ENCODE measurements around the gene PPP1R37.

The PPP1R37 gene

DNA sequence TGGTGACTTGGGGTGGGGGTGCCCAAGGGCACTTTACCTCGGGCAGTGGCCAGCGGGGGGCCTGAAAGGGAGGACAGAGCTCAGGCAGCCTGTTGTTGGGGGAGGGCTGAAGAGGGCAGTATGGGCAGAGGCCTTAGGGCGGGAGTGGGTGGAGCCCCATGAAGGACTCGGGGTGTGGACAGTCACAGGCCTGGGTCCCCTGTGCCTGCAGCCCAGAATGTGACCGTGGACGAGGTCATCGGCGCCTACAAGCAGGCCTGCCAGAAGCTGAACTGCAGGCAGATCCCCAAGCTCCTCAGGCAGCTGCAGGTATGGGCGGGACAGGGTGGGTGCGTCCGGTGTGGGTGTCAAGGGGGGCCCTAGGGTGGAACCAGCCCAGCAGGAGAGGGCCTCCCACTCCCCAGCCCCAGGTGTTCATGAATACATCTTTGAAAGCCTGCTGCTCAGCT, 45.3 kb downstream of the PPP1R37 start:
- no peak for DNase-seq (ENCODE audit: low read depth)

DNA sequence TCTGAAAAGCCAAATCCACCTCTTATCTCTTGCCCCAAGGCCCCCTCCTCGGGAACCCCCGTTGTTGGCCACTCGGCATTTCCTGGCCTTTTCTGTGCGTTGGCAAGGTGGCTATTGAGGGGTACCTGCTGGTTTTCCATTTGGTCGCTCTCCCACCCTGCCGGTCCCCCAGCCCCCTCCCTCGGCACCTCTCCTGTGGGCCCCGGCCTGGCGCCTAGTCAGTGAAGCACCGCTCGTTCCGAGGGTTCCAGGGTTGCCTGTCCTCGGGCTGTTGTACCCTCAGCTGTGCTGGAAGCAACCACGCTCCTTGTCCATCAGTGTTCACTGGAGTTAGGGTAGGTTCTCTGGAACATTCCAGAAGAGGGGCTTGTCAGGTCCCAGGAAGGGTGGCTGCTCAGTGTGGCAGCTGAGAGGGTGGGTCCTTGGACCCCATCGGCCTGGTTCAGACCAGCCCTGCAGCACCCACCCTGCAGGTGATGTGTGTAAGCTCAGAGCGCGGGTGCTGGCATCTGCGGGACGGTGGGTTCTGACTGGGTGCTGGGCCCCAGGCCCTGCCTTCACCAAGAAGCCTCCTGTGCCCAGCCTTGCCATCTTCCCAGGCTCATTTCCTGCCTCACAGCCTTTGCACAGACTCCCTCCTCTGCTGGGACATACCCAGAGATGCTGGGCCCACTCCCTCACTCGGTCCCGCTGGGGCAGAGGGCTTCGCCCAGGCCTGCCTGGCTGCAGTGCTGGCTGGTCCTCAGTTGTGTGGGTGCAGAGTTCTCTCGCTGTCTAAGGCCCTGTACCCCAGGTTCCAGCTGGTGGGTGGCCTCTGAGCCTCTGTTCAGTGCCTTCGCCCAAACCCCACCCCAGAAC, 46.5 kb downstream of the PPP1R37 start:
- no peak for DNase-seq (ENCODE audit: low read depth)

DNA sequence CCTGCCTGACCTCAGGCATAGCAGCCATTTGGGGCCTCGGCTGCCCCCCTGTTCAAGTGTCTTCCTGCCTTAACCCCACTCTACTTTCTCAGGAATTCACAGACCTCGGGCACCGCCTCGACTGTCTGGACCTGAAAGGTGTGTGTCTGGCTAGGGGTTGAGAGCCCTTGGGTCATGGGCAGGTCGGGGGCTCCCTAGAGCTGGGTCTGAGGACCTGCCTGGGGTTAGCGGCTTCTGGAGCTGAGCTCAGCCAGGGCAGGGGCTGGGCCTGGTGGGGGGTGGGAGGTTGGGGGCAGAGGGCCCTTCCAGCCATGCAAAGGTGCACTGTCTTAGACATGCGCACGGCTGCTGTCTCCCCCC, 47.1 kb downstream of the PPP1R37 start:
- DNase-seq (ENCODE audit: low read depth) = no peak

DNA sequence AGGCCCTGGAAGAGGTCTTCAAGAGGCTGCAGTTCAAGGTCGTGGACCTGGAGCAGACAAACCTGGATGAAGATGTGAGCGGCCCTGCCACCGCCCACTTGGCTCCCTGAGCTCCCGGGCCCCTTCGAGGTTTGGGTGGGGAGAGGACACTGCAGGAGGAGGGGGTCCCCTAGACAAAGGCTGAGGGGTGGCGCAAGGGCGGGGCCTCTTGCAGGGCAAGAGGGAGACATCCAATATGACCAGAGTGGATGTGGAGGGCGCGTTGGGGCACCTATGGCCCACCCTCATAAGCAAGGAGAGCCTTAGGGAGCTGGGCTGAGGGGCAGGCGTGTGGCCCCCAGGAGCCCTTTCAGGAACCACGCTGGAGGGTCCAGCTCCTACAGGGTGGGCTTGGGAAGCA, 47.6 kb downstream of the PPP1R37 start:
- DNase-seq (ENCODE audit: low read depth) = no peak

DNA sequence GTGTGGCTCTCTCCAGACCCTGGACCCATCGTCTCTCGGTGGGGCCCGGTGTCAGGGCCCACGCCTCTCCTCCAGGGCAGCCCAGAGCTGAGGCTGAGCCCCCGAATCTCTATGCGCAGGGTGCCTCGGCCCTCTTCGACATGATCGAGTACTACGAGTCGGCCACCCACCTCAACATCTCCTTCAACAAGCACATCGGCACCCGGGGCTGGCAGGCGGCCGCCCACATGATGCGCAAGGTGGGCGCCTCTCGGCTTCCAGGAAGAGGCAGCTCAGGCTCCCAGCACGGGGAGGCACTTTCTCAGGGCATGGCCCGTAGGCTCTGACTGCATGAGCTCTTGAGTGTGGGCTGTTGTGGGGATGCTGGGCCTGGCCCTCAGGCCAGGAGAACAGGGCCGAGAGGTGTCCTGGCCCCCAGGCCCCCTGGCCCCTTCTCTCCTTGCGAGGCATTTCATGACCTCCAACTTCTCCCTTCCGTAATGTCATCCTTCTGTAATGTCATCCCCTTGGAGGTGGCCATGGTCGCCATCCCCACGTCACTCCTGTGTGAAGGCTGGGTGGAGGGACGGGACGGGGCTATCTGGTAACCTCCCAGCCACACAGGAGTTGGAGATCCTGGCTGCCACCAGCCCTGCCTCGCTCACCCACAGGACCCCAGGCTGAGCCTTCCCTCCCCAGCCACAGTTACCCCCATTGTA, 48.4 kb downstream of the PPP1R37 start:
- DNase-seq (ENCODE audit: low read depth) = no peak

DNA sequence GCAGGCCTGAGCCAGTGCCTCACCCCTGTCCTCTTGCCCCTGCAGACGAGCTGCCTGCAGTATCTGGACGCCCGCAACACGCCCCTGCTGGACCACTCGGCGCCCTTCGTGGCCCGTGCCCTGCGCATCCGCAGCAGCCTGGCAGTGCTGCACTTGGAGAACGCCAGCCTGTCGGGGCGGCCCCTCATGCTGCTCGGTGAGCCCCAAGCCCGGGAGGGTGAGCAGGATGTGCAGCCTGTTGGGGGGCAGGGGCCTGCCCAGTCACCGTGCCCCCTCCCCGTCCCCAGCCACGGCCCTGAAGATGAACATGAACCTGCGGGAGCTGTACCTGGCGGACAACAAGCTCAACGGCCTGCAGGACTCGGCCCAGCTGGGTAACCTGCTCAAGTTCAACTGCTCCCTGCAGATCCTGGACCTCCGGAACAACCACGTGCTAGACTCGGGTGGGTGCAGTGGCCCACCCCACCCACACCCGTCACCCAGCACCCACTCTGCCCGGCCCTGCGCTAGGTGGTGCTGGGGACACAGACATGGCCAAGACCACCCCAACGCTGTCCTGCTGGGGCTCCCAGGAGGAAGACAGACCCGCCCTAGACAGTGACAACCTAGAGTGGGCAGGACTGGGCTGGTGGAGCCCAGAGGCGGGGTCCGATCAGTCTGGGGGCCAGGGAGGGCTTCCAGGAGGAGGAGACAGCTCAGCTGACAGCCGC, 49.2 kb downstream of the PPP1R37 start:
- DNase-seq (ENCODE audit: low read depth) = no peak

DNA sequence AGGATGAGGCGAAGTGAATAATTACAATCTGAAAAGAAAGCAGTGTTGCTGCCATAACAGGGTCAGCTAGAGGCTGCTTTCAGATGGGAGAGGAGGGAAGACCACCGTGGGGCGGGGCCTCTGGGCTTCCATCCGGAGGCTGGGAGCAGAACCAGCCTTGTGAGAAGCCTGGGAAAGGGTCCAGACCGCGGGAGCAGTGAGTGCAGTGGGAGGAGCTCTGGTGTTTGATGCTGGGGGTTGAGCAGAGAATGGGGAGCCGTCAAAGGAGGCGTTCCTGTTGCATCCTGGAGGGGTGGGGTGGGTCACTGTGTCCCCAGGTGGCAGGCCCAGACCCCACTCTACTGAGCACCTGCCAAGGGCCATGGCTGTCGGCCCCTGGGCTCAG, 49.7 kb downstream of the PPP1R37 start:
- no peak for DNase-seq (ENCODE audit: low read depth)

DNA sequence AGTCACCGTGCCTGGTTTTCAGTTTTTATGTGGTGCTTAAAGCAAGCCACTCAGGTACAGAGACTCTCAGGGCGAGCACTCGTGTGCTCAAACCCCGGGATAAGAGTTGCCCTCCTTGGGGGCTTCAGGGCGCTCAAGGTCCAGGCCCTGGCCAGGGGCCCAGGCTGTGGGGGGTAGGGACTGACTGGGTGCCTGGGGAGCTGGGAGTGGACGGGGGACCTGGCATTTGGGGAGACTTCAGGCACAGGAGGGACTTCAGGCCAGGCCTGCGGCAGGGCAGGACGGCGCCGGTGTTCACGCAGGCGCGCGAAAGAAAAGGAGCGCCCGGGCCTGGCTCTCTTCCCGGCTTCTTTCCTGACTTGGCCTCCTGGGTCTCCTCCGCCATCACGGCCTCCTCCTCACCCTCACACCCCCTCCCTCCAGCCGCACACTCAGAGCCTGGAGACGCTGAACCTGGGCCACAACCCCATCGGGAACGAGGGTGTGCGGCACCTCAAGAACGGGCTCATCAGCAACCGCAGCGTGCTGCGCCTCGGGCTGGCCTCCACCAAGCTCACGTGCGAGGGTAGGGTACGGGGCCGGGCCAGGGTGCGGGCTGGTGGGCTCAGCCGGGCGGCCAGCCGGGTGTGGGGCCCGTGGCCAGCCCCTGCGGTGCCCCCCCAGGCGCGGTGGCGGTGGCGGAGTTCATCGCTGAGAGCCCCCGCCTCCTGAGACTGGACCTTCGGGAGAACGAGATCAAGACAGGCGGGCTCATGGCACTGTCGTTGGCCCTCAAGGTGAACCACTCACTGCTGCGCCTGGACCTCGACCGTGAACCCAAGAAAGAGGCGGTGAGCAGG, 51.7 kb downstream of the PPP1R37 start:
- no peak for DNase-seq (ENCODE audit: low read depth)

DNA sequence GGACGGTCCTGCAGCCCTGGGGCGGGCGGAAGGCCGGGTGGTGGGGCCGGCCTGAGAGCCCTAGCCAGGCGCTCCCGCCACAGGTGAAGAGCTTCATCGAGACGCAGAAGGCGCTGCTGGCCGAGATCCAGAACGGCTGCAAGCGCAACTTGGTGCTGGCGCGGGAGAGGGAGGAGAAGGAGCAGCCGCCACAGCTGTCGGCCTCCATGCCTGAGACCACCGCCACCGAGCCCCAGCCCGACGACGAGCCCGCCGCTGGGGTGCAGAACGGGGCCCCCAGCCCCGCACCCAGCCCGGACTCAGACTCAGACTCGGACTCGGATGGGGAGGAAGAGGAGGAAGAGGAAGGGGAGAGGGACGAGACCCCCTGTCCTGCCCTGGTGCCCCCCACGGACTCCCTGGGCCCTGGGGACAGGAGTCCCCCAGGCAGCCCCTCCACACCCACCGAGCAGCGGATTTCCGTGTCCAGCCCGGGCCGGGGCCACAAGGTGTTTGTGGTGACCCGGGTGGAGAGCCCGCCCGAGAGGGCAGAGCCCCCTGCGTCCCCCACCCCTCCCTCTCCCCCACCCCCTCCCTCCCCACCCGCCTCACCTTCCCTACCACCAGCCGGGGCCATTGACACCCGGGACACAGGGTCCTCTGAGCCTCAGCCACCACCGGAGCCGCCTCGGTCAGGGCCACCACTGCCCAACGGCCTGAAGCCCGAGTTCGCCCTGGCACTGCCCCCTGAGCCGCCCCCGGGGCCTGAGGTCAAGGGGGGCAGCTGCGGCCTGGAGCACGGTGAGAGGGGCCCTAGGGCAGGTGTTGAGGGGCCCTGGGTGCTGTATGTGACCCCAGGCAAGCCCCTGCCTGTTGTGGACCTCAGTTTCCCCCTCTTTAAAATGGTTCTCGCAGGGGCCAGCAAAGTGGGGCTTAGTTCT, 52.6 kb downstream of the PPP1R37 start:
- DNase-seq (ENCODE audit: low read depth) = no peak

DNA sequence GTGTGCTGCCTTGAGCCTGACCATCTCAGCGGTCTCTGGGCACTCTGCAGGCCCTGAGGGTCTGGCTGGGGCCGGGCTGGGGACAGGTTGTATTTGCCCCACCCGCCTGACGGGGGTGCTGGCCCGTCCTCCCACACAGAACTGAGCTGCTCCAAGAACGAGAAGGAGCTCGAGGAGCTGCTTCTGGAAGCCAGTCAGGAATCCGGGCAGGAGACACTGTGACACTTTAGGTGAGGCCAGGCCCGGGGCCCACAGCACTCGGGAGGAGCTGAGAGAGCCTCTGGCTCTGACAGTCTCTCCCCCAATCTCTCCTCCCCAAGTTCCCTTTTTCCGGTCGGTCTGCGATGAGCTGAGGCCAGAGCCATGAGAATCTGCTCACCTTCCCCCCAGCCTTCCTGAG, 53.3 kb downstream of the PPP1R37 start:
- DNase-seq (ENCODE audit: low read depth) = no peak

DNA sequence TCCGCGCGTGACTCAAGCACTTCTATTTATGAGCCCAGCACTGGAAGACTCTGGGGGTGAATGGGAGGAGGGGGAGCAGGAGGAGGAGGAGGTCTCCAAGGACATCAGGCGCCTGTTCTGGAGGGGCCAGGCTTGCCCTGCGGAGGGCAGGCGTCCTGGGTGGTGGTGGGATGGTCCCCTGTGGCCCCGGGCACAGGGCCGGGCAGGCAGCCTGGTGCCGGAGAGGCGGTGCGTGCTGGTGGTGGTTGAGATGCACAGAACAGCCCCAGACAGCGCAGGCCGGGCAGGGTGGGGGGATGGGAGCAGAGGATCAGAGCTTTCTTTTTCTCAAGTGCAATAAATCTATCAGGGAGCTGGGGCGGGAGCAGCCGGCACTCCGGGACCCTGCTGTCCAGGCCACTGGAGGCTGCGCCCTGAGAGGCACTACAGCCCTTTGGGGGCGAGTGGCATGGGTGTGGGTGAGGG, 53.8 kb downstream of the PPP1R37 start:
- DNase-seq (ENCODE audit: low read depth) = no peak

DNA sequence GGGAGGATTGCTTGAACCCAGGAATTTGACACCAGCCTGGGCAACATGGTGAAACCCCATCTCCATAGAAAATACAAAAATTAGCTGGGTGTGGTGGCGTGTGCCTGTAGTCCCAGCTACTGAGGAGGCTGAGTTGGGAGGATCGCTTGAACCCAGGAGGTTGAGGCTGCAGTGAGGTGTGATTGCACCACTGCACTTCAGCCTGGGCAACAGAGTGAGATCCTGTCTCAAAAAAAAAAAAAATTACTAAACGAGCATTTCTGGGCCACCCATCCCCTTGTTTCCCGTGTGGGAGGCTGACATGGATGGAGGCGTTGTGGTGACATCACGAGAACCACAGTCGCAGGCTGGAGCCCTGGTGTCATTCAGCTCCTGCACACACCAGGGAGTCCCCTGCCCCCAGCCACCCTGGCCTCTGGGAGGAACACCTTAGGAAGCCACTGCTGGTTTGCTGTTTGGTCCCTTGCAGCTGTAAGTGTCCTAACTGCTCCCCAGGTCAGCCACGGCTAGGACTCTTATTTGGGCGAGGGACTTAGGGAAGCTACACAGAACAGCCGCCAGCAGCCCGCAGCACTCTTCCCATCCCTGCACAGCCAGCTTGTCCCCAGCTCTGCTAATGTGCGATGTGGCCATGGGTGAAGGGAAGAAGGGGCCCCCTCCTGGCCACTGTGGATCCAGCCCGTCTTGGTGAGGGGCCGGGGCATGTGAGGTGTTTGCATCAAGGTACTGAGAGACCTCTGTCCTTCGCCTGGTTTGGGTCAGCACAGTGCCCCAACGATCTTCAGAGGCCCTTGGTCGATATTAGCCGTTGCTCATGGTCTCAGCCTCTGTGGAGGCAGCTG, 55.1 kb downstream of the PPP1R37 start:
- no peak for DNase-seq (ENCODE audit: low read depth)

DNA sequence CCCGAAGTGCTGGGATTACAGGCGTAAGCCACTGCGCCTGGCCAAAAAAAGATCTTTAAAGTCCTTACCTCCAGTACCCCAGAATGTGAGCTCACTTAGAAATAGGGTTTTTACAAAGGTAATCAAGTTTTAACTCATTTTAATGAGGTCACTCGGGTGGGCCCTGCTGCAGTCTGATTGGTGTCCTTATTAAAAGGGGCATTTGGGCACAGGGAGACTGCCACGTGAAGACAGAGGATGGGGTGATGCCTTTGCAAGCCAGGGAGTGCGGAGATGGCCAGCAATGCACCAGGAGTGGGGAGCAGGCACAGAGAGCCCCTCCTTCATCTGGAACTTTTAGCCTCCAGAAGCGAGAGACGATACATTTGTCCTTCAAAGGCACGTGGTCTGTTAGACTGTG, 56.1 kb downstream of the PPP1R37 start:
- DNase-seq (ENCODE audit: low read depth) = no peak

DNA sequence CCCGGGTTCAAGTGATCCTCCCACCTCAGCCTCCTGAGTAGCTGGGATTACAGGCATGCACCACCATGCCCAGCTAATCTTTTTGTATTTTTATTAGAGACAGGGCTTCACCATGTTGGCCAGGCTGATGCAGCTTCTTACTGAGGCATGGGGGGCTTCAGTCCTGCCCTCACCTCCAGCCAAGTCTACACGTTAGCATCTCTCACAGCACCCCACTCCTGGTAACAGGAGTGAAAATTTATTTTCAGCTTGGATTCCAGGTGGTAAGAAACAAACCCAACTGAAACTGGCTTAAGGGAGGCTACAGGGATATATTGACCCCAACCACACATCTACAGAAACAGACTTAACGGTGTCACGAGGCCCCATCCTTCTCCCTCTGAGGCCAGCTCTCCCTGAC, 57.2 kb downstream of the PPP1R37 start:
- DNase-seq (ENCODE audit: low read depth) = no peak

DNA sequence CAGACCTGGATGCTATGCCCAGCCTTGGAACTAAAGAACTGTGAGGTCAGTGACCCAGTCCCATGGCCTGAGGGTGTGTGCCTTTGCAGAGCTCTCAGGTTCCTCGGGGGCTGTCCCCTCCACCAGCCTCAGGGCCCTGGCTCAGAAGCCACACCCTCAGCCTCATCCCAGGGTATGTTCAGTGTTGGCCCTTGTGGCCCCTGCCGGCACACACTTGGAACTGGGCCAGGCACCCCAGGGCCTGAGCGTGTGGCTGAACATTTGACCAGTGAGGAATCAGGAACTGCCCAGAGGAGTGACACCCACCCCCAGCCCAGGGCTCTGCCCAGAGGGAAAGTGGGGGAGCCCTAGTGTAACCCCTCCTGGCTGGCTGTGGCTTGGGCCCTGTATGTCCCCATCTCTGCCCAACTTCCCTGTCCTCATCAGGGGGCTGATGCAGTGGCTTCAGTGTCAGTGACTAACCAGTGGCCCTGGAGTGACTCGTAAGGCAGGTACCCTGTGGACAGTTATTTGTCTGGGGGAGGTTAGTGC, 57.8 kb downstream of the PPP1R37 start:
- no peak for DNase-seq (ENCODE audit: low read depth)

DNA sequence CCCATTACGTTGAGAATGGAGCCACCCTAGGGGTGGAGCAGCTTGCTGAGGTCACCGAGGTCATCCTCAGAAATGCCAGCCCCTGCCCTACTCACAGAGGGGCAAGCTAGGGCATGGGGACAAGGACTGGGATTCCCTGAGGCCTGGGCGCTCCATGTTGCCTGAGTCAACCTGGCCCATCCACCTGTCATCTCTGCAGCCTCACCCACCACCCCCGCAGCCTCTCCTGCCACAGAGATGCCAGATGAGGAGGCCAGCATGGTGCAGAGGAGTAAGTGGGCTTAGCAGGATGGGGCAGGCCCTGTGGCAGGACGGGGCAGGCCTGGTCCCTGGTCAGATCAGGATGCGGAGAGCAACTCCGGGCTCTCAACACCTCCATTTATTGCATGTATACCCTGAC, 58.3 kb downstream of the PPP1R37 start:
- DNase-seq (ENCODE audit: low read depth) = no peak

DNA sequence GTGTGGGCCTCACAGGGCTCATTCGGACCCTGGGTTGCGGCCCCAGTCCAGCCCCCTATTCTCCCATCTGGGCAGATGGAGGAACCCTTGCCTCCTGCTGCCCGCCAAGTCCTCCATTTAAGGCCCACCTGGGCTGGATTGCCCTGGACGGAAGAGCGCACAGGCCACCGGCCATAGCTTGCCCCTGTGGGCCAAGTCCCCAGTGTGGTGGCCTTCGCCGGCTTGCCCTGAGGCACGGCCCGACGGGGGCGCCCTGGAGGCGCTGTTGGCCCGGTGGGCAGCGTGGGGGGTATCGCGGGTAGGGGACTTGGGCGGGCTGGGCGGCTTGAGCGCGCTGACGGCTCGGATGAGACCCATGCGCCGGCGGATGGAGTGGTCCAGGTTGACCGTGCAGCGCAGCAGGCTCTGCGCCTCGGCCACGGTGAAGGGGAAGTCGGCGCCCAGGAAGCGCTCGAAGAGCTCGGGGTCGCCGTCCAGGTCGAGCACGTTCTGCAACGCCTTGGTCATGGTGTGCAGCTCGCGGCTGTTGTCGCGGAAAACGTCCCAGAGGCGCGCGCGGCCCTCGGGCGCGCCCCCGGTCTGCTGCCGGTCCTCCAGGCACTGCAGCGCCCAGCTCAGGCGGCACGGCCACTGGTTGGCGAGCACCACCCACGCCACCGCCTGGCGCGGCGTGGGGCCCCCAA, 59.0 kb downstream of the PPP1R37 start:
- DNase-seq (ENCODE audit: low read depth) = no peak

DNA sequence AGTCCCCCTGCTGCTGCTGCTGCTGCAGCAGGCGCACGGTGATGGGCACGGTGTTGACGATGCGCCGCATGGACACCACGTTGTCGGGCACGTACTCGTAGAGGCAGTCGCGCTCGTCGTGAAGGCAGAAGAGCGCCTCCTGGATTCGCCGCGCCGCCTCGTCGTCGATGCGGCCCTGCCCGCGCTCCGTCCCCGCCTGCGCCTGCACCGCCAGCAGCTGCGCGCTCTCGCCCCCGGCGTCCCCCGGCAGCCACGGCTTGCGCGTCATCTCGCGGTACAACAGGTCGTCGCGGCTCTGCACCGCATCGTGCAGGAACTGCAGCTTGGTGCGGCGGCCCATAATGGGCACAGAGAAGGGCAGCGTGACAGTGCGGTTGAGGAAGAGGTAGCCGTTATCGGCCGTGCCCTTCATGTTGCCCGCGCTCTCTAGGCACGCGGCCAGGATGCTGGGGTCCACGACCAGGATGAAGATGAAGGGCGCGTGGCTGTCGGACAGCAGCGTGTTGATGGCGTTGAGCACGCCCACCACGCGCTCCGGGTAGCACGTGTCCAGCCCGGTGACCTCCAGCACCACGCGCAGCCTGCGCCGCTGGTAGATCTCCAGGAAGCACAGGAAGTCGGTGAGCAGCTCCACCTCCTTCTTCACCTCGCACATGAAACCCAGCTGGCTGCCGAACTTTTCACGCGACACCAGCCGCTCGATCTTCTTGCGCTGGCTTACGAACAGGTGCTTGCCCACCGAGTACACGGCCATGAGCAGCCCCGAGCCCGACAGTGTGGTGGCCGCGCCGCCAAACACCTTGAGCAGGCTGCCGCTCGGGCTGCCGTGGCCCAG, 59.7 kb downstream of the PPP1R37 start:
- no peak for DNase-seq (ENCODE audit: low read depth)

Measured in stimulated activated CD8-positive, alpha-beta memory T cell treated with anti-CD3 and anti-CD28 coated beads, Interleukin-15, amount 100 ng/mL, for 1 hour (primary cell).